CD4-positive, alpha-beta T cell treated with Interleukin-1 beta for 1 hour (primary cell): ENCODE data around the gene LIPN.

Experiments used
- DNase-seq, 2 donors: peaks; one replicate each; pipeline ENCODE4 v3.0.0-alpha.2; 2020 to 2022

LIPN gene

DNA sequence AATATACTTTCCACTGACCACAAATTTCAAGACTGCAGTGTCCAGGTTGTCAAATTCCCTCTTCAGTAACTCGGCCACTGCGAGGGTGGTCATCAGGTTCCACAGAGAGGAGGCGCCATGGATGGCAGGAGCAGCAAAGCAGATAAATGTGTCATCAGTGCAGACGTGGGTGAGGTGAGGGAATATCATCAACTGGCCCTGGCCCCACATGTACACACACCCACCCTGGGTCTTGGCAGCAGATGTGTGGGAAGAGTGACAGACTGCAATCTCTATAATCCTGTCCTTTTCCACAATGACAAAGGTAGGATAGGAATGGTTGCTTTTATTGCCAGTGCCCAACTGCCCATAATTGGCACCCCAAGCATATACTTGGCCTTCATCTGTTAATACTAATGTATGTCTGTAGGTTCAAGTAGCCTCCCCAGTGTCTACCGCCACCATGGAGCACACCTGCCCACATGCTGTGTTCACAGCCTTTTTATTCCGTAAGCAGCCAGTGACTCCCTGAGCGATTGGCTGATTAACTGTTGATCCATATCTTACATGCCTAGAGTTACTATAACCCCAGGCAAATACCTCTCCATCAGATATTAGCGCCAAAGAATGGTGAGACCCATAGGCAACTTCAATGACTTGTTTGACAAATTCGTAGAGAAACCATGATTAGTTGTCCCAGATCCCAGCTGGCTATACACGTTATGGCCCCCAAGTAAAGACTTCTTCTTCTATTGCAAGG lies 26.4 kb downstream of the LIPN start:
- no peak for DNase-seq

GRCh38 chr10:88787463-88787862 lies 27.6 kb downstream of the LIPN start:
- no peak for DNase-seq

- DNase-seq, result no peak
These were observed 29.1 kb downstream of the LIPN start for GRCh38 chr10:88788924-88789323.

DNA sequence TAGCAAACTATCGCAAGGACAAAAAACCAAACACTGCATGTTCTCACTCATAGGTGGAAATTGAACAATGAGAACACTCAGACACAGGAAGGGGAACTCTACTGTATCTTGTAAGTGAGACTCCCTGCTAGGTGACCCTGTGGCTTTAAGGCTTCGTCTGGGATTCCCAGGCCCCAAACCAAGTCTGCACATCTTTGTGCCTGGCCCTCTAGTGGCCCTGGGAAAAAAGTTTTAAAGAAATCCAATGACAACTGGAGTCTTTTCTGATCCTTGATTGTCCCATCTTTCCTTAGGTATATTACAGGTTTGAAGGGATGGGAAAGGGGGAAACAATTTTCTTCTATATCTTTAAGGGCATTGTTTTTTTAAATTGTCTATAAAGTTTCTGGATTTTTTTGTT lies 32.1 kb downstream of the LIPN start:
- peak in 1 of 2 donors; percentile 24 for DNase-seq

- peak; percentile 4 to 71 for DNase-seq
These were observed 32.8 kb downstream of the LIPN start for GRCh38 chr10:88792661-88793060.

- DNase-seq, result peak in 1 of 2 donors; percentile 8
These were observed 34.0 kb downstream of the LIPN start for GRCh38 chr10:88793712-88794299.

- DNase-seq, result no peak
These were observed 34.9 kb downstream of the LIPN start for GRCh38 chr10:88794731-88795130.

DNA sequence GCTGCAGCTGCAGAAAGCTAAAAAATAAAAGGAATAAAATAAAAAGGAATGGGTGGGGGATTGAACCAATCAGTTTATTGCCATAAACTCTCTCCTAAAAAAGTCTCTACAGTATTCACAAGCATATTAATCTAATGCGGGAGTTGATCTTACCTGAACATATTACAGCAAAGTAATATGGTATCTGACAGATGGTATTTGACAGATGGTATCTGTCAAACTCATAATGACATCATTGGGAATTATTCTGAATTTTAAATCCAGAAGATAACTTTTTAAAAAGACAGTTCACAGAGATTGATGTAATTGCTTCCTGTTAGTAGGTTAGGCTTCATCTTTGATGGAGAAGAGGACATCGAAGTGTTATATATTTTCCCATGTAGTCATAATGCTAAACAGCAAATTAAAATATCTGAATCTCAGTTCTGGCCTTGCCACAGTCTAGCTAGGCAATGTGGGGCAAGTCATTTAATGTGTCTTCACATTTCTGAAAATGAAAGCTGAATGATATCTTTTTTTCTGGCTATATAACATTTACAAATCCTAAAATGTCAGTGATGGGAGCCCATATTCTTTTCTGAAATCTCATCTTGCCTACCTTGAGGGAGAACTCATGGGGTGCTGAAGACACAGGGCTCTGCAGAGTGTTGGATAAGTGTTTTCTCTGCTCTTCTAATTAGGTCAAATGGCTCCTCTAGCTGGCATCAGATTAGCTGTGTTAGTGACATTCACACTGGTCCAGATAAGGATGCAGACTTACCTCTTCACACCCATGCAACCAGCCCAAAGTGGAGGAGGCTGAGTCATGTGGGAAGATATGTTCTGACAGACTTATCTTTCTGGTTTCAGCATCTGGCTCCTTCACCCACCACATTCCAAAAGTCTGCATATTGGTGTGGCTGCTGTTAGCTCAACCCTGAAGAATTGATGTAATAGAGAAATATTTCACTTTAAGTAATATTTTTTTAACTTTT lies 40.6 kb downstream of the LIPN start:
- no peak for DNase-seq

DNA sequence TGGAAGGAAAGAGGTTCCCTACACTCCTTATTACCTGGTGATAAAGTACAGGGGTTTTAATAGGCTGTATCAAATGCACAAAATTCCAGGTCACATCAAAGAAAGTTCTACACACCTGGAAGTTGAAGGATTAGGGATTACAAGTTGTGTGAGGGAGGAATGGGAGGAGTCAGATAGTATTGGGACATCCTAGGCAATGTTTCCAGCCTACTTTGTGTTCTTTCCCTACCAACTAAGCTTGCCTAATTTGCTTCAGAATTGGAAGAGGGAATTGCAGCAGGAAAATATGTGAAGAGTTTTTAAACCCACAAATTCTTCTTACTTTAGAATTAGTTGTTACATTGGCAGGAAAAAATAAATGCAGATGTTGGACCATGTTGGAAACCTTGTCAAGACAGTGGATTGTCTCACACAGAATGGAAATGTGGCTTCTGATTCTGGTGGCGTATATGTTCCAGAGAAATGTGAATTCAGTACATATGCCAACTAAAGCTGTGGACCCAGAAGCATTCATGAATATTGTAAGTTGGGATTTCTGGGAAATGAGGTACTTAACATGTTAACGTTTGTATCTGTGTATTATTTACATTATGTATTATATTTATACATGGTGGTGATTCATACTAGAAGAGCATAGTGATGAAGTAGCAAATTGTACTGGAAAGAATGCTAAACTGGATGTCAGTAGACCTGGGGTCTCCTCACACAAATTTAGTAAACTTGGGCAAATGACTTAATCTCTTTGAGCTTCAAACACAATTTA lies 42.9 kb downstream of the LIPN start, which contains the start of gene LIPM:
LIPM (plus strand) TSS at position 208 of the 763 bp plus-strand sequence; CDS start at position 375, 167 bp downstream.
- no peak for DNase-seq

DNA sequence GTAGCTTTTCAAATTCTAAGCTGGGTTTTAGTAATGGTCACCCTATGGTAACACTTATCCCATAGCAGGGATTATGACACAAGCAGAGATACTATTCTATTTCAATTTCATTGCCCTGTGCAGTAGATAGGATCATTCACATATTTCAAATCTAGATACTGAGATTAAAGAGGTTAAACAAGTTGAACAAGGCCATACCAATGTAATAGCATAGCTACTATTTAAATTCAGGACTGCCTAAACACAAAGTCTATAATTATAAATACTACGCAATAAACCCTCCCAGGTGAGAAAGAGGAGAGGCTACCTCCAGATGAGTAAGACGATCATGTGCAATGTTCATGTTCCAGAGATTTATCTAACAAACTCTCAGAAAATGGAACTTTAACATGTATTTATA lies 43.8 kb downstream of the LIPN start:
- no peak for DNase-seq

GRCh38 chr10:88804083-88804812 lies 44.4 kb downstream of the LIPN start:
- no peak for DNase-seq

GRCh38 chr10:88805361-88805760 lies 45.5 kb downstream of the LIPN start:
- DNase-seq, result no peak

- DNase-seq, result no peak
These were observed 46.1 kb downstream of the LIPN start for GRCh38 chr10:88805924-88806323.

- no peak for DNase-seq
These were observed 49.8 kb downstream of the LIPN start for GRCh38 chr10:88809621-88810020.

- peak; percentile 40 to 60 for DNase-seq
These were observed 50.6 kb downstream of the LIPN start for GRCh38 chr10:88810196-88810961.

GRCh38 chr10:88813200-88813599 lies 53.4 kb downstream of the LIPN start:
- no peak for DNase-seq

DNA sequence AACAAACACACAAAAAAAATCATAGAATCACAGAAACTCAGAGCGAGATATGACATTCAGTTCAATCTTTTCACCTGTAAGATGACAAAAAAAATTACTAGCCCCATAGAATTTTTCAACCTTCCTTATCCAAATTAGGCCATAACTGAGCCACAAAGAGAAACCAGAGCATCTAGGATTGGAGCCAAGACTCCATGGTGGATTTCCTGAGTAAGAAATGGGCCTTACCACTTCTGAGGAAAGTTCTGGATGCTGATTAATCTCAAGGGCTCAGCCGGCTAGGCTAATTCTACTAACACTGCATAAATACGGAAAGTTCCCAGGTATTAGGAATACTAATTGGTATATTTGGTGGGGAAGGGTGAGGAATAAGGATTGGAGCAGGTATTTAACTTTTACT lies 59.5 kb downstream of the LIPN start:
- no peak for DNase-seq

GRCh38 chr10:88820748-88821401 lies 61.1 kb downstream of the LIPN start:
- no peak for DNase-seq

GRCh38 chr10:88826388-88826787 lies 66.6 kb downstream of the LIPN start:
- no peak for DNase-seq

- no peak for DNase-seq
These were observed 67.9 kb downstream of the LIPN start for GRCh38 chr10:88827671-88828070.

- no peak for DNase-seq
These were observed 68.5 kb downstream of the LIPN start for GRCh38 chr10:88828310-88828709.
